HG03558 (cell line): ENCODE results near the gene GALNT7.
A peak's percentile ranks its signal among the peaks of the same experiment; 100 is the strongest.

Source experiments
- ATAC-seq: cut with Tn5 transposase; IDR thresholded peaks from one replicate; pipeline ENCODE4 v1.9.1; 2021; ENCODE audit warnings: moderate number of reproducible peaks; ENCODE audit not compliant: unreplicated experiment; ENCODE audit errors: extremely low read depth

The GALNT7 gene

GRCh38 chr4:173227756-173228155 is 59.1 kb downstream of the GALNT7 start:
- no peak for ATAC-seq

- no peak for ATAC-seq
Observed at GRCh38 chr4:173230062-173230461, 61.5 kb downstream of the GALNT7 start.

GRCh38 chr4:173231916-173232315 is 63.3 kb downstream of the GALNT7 start:
- ATAC-seq, result peak; percentile 49

GRCh38 chr4:173233857-173234256 is 65.2 kb downstream of the GALNT7 start:
- no peak for ATAC-seq

GRCh38 chr4:173235050-173235449 is 66.4 kb downstream of the GALNT7 start:
- ATAC-seq, result no peak

- no peak for ATAC-seq
Observed at GRCh38 chr4:173236301-173236700, 67.7 kb downstream of the GALNT7 start.

GRCh38 chr4:173237152-173237551 is 68.5 kb downstream of the GALNT7 start:
- ATAC-seq, result no peak

GRCh38 chr4:173237762-173238161 is 69.2 kb downstream of the GALNT7 start:
- ATAC-seq, result no peak

- ATAC-seq, result no peak
Observed at GRCh38 chr4:173240696-173241095, 72.1 kb downstream of the GALNT7 start.

GRCh38 chr4:173242466-173243250 is 74.0 kb downstream of the GALNT7 start:
- ATAC-seq, result no peak

- ATAC-seq, result no peak
Observed at GRCh38 chr4:173243321-173243720, 74.7 kb downstream of the GALNT7 start.

- peak; percentile 83 for ATAC-seq
Observed at GRCh38 chr4:173243917-173244658, 75.5 kb downstream of the GALNT7 start.

- ATAC-seq, result no peak
Observed at GRCh38 chr4:173245952-173246351, 77.3 kb downstream of the GALNT7 start.

GRCh38 chr4:173246719-173247118 is 78.1 kb downstream of the GALNT7 start:
- peak; percentile 33 for ATAC-seq

- no peak for ATAC-seq
Observed at GRCh38 chr4:173247321-173247720, 78.7 kb downstream of the GALNT7 start.

- no peak for ATAC-seq
Observed at GRCh38 chr4:173248690-173249089, 80.1 kb downstream of the GALNT7 start.

GRCh38 chr4:173252024-173252935 is 83.7 kb downstream of the GALNT7 start:
- peak; percentile 97 for ATAC-seq

GRCh38 chr4:173253561-173253960 is 85.0 kb downstream of the GALNT7 start:
- ATAC-seq, result no peak

- ATAC-seq, result no peak
Observed at GRCh38 chr4:173254646-173255045, 86.0 kb downstream of the GALNT7 start.

- ATAC-seq, result no peak
Observed at GRCh38 chr4:173256825-173257224, 88.2 kb downstream of the GALNT7 start.
